ENCODE measurements around the gene TCAF1. TPM values are rescaled to one million over a fixed set of nuclear protein-coding genes. Genes with fewer than 3 reads are reported as not detected.

TCAF1 gene
- total RNA-seq, 1 experiment from 2014 or later = 58.4 TPM

DNA sequence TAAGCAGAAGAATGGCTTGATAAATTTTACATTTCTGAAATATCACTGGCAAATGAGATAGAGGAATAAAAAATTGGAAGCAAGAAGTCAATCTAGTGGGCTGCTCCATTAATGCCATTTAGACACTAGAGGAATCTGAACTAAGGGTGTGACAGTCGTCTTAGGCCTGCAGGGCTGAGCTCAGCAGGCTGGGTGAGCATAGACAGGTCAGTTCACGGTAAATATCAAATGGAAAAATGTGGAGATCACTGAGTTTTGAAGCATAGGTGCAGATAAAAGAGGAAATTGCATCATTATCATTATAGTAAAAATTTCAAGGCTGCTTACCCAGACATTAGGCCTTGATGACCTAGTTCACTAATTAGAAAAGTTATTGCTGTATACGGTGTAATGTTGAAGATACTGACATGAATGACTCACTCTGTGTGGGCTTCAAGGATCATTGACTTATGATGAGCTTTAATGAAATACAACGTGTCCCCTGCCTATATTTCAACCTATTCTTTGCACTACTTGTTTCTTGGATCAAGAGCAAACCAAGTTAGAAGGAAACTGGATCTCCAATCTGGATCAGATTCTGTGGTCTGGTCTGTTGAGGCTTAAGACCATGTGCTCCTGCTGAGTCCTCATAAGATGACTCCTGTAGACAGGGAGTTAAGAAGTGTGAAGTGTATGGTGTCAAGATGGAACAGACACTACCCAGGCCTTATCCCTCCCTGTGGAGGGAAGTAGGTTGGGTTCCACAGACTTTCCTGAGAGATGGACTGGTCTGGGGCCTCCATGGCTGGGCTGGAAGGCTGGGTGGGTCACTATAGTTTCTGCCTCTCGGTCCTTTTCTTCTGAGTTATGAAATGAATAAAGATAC, 36.6 kb upstream of the TCAF1 start:
- TF ChIP-seq FOSL1 (IDR thresholded peaks at IDR 0.05; ENCODE audit: low read depth) (no peak), POLR2AphosphoS5 (IDR thresholded peaks at IDR 0.05; ENCODE audit: low read depth, low read length) (no peak), CEBPB (IDR thresholded peaks at IDR 0.05; ENCODE audit: low read depth) (no peak), ZFX (IDR thresholded peaks at IDR 0.05) (no peak), EGR1 (IDR thresholded peaks at IDR 0.05; ENCODE audit: low read depth) (no peak), EZH2phosphoT487 (IDR thresholded peaks at IDR 0.05; ENCODE audit: borderline replicate concordance) (no peak), SIN3A (IDR thresholded peaks at IDR 0.05; ENCODE audit: low read depth) (no peak), CBX3 (IDR thresholded peaks at IDR 0.05; ENCODE audit: low read depth) (no peak), EZH2 (IDR thresholded peaks at IDR 0.05) (no peak), ELF1 (IDR thresholded peaks at IDR 0.05; ENCODE audit: borderline replicate concordance, low read depth) (no peak)
- TF ChIP-seq, protein P1, sequence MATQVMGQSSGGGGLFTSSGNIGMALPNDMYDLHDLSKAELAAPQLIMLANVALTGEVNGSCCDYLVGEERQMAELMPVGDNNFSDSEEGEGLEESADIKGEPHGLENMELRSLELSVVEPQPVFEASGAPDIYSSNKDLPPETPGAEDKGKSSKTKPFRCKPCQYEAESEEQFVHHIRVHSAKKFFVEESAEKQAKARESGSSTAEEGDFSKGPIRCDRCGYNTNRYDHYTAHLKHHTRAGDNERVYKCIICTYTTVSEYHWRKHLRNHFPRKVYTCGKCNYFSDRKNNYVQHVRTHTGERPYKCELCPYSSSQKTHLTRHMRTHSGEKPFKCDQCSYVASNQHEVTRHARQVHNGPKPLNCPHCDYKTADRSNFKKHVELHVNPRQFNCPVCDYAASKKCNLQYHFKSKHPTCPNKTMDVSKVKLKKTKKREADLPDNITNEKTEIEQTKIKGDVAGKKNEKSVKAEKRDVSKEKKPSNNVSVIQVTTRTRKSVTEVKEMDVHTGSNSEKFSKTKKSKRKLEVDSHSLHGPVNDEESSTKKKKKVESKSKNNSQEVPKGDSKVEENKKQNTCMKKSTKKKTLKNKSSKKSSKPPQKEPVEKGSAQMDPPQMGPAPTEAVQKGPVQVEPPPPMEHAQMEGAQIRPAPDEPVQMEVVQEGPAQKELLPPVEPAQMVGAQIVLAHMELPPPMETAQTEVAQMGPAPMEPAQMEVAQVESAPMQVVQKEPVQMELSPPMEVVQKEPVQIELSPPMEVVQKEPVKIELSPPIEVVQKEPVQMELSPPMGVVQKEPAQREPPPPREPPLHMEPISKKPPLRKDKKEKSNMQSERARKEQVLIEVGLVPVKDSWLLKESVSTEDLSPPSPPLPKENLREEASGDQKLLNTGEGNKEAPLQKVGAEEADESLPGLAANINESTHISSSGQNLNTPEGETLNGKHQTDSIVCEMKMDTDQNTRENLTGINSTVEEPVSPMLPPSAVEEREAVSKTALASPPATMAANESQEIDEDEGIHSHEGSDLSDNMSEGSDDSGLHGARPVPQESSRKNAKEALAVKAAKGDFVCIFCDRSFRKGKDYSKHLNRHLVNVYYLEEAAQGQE (IDR thresholded peaks at IDR 0.05; ENCODE audit: low read depth) = no peak
- TF ChIP-seq, protein P2, sequence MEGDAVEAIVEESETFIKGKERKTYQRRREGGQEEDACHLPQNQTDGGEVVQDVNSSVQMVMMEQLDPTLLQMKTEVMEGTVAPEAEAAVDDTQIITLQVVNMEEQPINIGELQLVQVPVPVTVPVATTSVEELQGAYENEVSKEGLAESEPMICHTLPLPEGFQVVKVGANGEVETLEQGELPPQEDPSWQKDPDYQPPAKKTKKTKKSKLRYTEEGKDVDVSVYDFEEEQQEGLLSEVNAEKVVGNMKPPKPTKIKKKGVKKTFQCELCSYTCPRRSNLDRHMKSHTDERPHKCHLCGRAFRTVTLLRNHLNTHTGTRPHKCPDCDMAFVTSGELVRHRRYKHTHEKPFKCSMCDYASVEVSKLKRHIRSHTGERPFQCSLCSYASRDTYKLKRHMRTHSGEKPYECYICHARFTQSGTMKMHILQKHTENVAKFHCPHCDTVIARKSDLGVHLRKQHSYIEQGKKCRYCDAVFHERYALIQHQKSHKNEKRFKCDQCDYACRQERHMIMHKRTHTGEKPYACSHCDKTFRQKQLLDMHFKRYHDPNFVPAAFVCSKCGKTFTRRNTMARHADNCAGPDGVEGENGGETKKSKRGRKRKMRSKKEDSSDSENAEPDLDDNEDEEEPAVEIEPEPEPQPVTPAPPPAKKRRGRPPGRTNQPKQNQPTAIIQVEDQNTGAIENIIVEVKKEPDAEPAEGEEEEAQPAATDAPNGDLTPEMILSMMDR (IDR thresholded peaks at IDR 0.05 in 2 of 3, conservative IDR thresholded peaks at IDR 0.05 in 1 of 3; ENCODE audit: borderline replicate concordance in 1 of 3, insufficient read depth in 1 of 3, low read depth in 2 of 3, low read length in 2 of 3) = no peak
- TF ChIP-seq, protein P3, sequence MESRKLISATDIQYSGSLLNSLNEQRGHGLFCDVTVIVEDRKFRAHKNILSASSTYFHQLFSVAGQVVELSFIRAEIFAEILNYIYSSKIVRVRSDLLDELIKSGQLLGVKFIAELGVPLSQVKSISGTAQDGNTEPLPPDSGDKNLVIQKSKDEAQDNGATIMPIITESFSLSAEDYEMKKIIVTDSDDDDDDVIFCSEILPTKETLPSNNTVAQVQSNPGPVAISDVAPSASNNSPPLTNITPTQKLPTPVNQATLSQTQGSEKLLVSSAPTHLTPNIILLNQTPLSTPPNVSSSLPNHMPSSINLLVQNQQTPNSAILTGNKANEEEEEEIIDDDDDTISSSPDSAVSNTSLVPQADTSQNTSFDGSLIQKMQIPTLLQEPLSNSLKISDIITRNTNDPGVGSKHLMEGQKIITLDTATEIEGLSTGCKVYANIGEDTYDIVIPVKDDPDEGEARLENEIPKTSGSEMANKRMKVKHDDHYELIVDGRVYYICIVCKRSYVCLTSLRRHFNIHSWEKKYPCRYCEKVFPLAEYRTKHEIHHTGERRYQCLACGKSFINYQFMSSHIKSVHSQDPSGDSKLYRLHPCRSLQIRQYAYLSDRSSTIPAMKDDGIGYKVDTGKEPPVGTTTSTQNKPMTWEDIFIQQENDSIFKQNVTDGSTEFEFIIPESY (IDR thresholded peaks at IDR 0.05; ENCODE audit: extremely low read depth, insufficient replicate concordance, low read length) = no peak
- Histone ChIP-seq H3K36me3 (ENCODE audit: control insufficient read depth in 1 of 2, insufficient read depth in 2 of 2, low read length in 2 of 2) (no peaks in the 10 kb centered on the region), H3K27ac (ENCODE audit: low read depth, low read length) (no peak overlapping the region), H3K4me1 (ENCODE audit: control insufficient read depth in 1 of 2, insufficient read depth in 2 of 2, low read length in 2 of 2) (no peaks in the 10 kb centered on the region), H4K20me1 (ENCODE audit: insufficient read depth) (no peaks in the 10 kb centered on the region), H3K9ac (ENCODE audit: low read length) (no peak overlapping the region), H3K9me2 (ENCODE audit: insufficient read depth) (peaks cover 2% of the 10 kb centered on the region; the same call in 1 of the 2 replicates), H3K4me3 (replicated peaks in 1 of 2; ENCODE audit: low read depth in 1 of 2, low read length in 2 of 2) (no peak overlapping the region), H2AFZ (ENCODE audit: low read depth, low read length, poor library complexity, severe bottlenecking) (no peak overlapping the region), H3K4me2 (ENCODE audit: low read length) (no peak overlapping the region), H3K27me3 (ENCODE audit: insufficient read depth, low read length) (no peaks in the 10 kb centered on the region), H3K79me2 (ENCODE audit: insufficient read depth, low read length) (no peaks in the 10 kb centered on the region), H3K9me3 (ENCODE audit: control insufficient read depth in 1 of 2, insufficient read depth in 1 of 2, low read depth in 1 of 2, low read length in 2 of 2) (no peaks in the 10 kb centered on the region)
- CTCF ChIA-PET = no interaction called here
- no TSS peak for BruUV-seq (replicated peaks)
- POLR2A ChIA-PET = no interaction called here
- intact Hi-C loops (cut with micrococcal nuclease) = no loop called here
- DNase-seq (ENCODE audit: low read depth, low spot score) (no peak), ATAC-seq (no peak)
- RAD21 ChIA-PET (ENCODE audit: low non-redundant PET in 1 of 2, low total read pairs in 2 of 2, uncharacterized antibody in 2 of 2, unreplicated experiment in 2 of 2) = no interaction called here
